RWPE2 (cell line): ENCODE measurements around the gene HS6ST1.

ENCODE experiments used
- ATAC-seq: fragments of 200-7000 bp; cut with Tn5 transposase; 3 replicates; pipeline ENCODE4 v1.9.1; 2021; ENCODE audit warnings: low read depth
- DNase-seq: peaks from one replicate; pipeline ENCODE4 v3.0.0-alpha.2; 2020; ENCODE audit warnings: low spot score
- H3K27ac ChIP-seq: fragments of 450-650 bp; 2 replicates; pipeline ENCODE4 v1.5.1; 2017; ENCODE audit warnings: mild to moderate bottlenecking; ENCODE audit not compliant: poor library complexity, severe bottlenecking
- H3K27me3 ChIP-seq: fragments of 250-450 bp; sonication (Bioruptor Pico); 2 replicates; pipeline ENCODE4 v1.5.1; 2021; ENCODE audit warnings: mild to moderate bottlenecking, moderate library complexity; ENCODE audit not compliant: insufficient read depth, poor library complexity, severe bottlenecking
- H3K36me3 ChIP-seq: fragments of 250-450 bp; sonication (Bioruptor Pico); 2 replicates; pipeline ENCODE4 v1.5.1; 2020; ENCODE audit warnings: low read depth, mild to moderate bottlenecking, moderate library complexity
- H3K4me1 ChIP-seq: fragments of 250-450 bp; sonication (Bioruptor Pico); 2 replicates; pipeline ENCODE4 v1.5.1; 2021; ENCODE audit warnings: mild to moderate bottlenecking, moderate library complexity; ENCODE audit not compliant: insufficient read depth, poor library complexity, severe bottlenecking
- H3K4me3 ChIP-seq: fragments of 250-450 bp; sonication (Bioruptor Pico); 2 replicates; pipeline ENCODE4 v1.5.1; 2021; ENCODE audit warnings: mild to moderate bottlenecking, moderate library complexity; ENCODE audit not compliant: severe bottlenecking
- H3K9me3 ChIP-seq: fragments of 250-450 bp; sonication (Bioruptor Pico); 2 replicates; pipeline ENCODE4 v1.5.1; 2021; ENCODE audit warnings: mild to moderate bottlenecking, moderate library complexity; ENCODE audit not compliant: severe bottlenecking
- TF ChIP-seq, protein P1 (sequence below): fragments of 450-650 bp; IDR thresholded peaks from one replicate; pipeline ENCODE4 v1.5.1; 2017; ENCODE audit warnings: mild to moderate bottlenecking, moderate library complexity; ENCODE audit not compliant: poor library complexity, severe bottlenecking

HS6ST1 gene

DNA sequence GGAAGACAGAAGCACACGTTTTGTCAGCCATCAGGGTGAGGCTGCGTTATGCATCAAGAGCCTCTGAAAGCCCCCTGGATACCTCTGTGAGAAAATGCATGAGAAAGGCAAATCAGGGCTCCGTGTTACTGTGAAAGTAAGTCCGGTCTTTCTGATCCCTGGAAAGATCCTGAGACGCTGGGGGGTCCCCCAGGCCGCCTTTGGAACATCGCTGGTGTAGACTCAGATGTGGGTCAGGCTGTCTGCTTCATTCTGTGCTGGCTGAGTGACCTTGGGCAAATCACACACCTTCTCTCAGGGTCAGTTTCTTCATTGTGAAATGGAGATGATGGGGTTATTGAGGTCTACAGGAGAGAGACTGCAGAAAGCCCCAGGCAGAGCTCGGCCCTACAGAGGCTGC lies 42.0 kb upstream of the HS6ST1 start:
- H3K27ac ChIP-seq, result no peak overlapping the region
- no peaks in the 10 kb centered on the region for H3K27me3 ChIP-seq
- ATAC-seq (no peak), DNase-seq (no peak)
- H3K4me1 ChIP-seq, result no peaks in the 10 kb centered on the region
- TF ChIP-seq, protein P1, sequence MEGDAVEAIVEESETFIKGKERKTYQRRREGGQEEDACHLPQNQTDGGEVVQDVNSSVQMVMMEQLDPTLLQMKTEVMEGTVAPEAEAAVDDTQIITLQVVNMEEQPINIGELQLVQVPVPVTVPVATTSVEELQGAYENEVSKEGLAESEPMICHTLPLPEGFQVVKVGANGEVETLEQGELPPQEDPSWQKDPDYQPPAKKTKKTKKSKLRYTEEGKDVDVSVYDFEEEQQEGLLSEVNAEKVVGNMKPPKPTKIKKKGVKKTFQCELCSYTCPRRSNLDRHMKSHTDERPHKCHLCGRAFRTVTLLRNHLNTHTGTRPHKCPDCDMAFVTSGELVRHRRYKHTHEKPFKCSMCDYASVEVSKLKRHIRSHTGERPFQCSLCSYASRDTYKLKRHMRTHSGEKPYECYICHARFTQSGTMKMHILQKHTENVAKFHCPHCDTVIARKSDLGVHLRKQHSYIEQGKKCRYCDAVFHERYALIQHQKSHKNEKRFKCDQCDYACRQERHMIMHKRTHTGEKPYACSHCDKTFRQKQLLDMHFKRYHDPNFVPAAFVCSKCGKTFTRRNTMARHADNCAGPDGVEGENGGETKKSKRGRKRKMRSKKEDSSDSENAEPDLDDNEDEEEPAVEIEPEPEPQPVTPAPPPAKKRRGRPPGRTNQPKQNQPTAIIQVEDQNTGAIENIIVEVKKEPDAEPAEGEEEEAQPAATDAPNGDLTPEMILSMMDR, result no peak
- no peaks in the 10 kb centered on the region for H3K9me3 ChIP-seq
- no peak overlapping the region for H3K4me3 ChIP-seq
- no peaks in the 10 kb centered on the region for H3K36me3 ChIP-seq

DNA sequence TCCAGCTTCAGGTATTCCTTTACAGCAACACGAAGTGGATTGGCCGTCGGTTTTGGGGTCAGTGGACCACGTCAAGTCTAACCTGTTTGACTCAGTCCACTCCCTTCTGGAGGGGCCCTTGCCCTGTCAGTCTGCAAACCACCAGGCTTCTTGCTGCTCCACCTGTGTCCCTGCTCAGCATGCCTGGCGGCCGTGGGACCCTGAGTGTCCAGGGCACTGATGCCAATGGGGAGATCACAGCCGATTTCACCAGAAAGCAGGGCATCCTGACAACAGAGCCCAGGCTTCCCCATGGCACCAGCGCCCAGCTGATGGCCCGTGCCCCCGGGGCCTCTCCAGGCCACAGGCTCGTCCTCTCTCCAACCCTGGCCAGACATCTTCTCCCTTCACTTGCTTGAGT lies 41.2 kb upstream of the HS6ST1 start:
- no peak for ATAC-seq
- Histone ChIP-seq H3K36me3 (no peaks in the 10 kb centered on the region), H3K4me3 (no peak overlapping the region), H3K9me3 (no peaks in the 10 kb centered on the region), H3K4me1 (no peaks in the 10 kb centered on the region), H3K27ac (no peak overlapping the region), H3K27me3 (no peaks in the 10 kb centered on the region)
- DNase-seq, result no peak
- TF ChIP-seq, protein P1, result no peak

DNA sequence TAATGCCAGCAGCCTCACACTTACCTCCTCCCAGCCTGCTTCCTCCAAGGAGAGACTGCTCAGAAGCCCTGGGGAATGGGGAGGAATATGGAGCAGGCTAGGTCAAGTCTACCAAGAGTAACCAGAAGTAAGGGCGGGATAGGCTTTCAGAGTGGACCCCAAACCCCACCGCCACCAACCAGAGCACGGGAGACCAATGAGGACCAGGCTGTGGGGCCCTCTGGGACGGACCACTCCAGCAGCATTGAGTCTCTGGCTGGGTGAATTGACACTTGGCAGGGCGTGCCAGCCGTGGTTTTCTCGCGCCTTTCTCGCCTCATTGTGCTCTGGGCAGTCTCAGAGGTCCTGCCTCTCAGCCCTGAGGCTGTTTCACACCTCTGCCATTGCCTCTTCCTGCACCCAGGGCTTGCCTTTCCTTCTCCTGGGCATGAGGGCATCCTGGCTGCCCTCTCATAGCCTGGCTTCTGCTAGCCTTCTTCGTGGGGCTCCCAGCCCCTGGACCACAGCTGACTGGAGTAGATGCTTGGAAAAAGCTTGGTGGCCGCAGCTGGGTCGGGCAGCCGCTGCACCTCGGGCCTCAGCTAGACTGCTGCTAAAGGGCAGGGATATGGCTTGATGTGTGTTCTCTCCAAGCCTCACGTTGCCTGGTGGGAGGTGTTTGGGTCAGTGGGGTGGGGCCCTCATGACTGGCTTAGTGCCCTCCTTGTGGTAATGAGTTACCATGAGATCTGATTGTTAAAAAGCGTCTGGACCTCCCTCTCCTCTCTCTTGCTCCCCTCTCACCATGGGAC lies 40.5 kb upstream of the HS6ST1 start:
- ATAC-seq (no peak), DNase-seq (no peak)
- Histone ChIP-seq H3K27ac (no peak overlapping the region), H3K4me1 (no peaks in the 10 kb centered on the region), H3K4me3 (no peak overlapping the region), H3K36me3 (no peaks in the 10 kb centered on the region), H3K9me3 (no peaks in the 10 kb centered on the region), H3K27me3 (no peaks in the 10 kb centered on the region)
- TF ChIP-seq, protein P1, result no peak

DNA sequence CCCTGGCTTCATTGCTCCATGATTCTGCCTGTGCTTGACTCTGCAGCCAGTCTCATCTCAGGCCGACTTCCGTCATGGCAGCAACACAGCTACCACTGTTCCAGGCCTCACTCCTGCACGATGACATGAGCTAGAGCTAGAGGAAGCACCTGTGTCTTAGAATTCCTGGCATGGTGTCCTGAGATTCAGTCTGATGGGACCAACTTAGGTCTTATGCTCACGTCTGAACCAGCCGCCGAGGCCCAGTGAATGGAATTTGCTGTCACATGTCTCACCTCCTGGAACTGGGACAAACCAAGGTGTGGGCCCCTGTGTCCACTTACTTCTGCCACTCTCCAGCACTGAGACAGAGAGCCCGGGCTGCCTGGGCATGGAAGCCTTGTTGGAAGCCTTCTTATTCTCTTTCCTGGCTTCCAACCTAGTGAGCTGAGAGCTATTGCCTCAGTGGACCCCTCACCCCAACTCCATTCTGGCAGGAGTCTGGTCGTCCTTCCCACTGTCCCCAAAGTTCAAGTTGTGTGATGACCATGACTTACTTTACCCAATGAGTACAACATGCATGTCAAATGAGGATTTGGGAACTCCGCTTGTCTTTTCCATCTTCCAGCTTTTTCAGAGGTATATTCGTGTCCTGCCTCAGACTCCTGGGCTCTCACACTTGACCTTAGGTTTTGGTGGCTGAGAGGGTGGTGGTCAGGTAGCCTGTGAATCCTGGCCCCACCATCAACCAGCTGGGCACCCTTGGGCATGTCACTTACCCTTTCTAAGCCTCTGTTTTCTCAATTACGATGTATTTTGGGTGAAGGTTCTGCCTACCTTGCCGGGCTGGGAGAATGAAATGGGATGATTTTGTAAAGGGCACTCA lies 39.1 kb upstream of the HS6ST1 start:
- Histone ChIP-seq H3K9me3 (no peaks in the 10 kb centered on the region), H3K27ac (no peak overlapping the region), H3K4me3 (no peak overlapping the region), H3K36me3 (no peaks in the 10 kb centered on the region), H3K4me1 (no peaks in the 10 kb centered on the region), H3K27me3 (no peaks in the 10 kb centered on the region)
- ATAC-seq (no peak), DNase-seq (no peak)
- TF ChIP-seq, protein P1, result no peak
